NCI-H2196 treated with DMSO at 0.1 percent for 48 hours (cell line): ENCODE results near the gene PPT1.
"Not testable (repeated sequence)": the region's sequence is repeated elsewhere in the genome, so short reads cannot be mapped to it uniquely, and the experiment has no call there.

Source experiments
- DNase-seq: peaks from one replicate; lab custom pipeline; 2025; ENCODE audit not compliant: unreplicated experiment; lab: John Stamatoyannopoulos, UW

PPT1 gene

GRCh38 chr1:40057310-40058030, 39.6 kb downstream of the PPT1 start:
- no peak for DNase-seq

GRCh38 chr1:40056519-40057309, 40.3 kb downstream of the PPT1 start:
- DNase-seq: no peak

DNA sequence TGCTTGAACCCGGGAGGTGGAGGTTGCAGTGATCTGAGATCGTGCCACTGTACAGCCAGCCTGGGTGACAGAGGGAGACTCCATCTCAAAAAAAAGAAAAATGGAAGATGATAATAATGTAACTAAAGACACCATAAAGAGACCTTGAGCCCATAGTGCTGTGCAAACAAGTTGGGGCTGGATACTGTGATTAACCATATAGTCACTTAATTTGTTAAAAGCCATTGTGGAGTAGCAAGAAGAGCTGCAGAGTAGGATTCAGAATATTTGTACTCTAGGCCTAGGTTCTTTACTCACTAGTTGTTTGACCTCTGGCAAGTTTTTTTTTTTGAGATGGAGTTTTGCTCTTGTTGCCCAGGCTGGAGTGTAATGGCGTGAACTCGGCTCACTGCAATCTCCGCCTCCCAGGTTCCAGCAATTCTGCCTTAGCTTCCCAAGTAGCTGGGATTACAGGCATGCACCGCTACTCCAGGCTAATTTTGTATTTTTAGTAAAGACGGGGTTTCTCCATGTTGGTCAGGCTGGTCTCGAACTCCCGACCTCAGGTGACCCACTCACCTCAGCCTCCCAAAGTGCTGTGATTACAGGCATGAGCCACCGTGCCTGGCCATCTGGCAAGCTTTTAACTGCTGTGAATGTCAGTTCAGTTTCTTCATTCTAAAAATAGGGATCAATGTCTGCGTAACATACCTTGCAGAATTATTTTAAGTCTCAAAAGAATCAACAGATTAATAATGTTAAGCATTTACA, 43.7 kb downstream of the PPT1 start:
- no peak for DNase-seq

- no peak for DNase-seq
Measured at GRCh38 chr1:40050863-40051262, 46.2 kb downstream of the PPT1 start.

DNA sequence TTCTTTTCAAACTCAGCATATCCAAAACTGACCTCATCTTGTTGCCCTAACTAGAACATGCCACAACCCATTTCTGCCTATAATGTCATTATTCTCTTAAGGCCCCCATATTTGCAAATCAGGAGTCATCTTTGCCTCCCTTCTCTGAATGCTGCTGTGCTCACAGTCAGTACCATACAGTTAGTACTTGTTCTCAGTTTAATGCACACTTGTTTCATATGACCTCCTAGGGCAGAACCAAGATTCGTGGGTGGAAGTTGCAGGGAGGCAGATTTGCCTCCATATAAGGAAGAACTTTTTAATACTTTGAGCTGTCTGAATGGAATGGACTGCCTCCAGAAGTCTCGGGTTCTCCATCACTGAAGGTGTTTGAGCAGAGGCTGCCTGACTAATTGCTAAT, 47.3 kb downstream of the PPT1 start:
- no peak for DNase-seq

GRCh38 chr1:40047769-40048168, 49.3 kb downstream of the PPT1 start:
- no peak for DNase-seq

- DNase-seq: no peak
Measured at GRCh38 chr1:40047276-40047675, 49.8 kb downstream of the PPT1 start.

DNA sequence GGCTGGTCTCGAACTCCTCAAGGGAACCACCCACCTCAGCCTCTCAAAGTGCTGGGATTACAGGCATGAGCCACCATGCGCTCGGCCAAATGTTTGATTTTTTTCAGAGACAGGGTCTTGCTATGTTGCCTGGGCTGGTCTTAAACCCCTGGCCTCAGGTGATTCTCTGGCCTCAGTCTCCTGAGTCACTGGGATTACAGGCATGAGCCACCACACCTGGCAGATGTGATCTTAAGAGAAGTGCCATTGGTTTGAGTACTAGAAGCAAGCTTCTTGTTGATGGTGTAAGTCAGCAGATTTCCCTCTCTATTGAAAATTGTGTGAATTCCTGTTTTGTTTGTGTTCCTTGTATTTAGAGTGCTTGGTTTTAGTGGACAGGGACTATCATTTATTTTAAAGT, 51.3 kb downstream of the PPT1 start:
- DNase-seq: no peak

- no peak for DNase-seq
Measured at GRCh38 chr1:40045182-40045581, 51.9 kb downstream of the PPT1 start.

DNA sequence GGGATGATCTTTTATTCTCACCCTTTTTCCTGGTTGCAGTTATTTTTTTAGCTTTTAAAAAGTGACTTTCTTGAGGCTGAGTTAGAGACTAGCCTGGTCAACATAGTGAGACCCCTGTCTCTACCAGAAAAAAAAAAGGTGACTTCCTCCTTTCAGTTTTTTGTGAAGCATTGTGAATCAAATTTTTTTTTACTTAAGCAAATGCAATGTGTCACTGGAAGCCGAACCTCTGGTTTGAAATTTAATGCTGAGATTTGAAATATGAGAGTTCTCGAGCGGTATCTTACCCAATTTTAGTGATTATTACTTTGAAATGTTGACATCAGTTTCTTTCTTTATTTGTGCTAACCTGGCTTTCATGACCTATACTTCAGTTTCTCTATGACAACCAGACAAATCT, 52.9 kb downstream of the PPT1 start:
- DNase-seq: no peak

GRCh38 chr1:40042341-40042740, 54.7 kb downstream of the PPT1 start:
- no peak for DNase-seq

DNA sequence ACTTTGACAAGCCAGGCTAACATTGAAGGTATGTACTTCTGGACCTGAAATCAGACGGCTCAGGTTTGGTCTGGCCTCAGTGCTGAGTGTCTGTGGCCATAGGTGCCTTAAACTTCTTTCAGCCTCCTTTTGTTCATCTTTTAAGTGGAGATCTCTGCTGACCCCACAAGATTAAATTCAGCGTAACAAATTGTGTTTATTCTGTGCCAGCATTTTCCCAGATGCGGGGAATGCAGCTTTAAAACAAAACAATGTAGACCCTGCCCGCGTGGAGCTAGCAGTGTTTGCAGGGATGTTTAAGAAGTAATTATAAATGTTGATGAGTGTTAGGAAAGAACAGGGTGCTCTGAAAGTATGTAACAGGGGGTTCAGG, 55.6 kb downstream of the PPT1 start:
- no peak for DNase-seq

DNA sequence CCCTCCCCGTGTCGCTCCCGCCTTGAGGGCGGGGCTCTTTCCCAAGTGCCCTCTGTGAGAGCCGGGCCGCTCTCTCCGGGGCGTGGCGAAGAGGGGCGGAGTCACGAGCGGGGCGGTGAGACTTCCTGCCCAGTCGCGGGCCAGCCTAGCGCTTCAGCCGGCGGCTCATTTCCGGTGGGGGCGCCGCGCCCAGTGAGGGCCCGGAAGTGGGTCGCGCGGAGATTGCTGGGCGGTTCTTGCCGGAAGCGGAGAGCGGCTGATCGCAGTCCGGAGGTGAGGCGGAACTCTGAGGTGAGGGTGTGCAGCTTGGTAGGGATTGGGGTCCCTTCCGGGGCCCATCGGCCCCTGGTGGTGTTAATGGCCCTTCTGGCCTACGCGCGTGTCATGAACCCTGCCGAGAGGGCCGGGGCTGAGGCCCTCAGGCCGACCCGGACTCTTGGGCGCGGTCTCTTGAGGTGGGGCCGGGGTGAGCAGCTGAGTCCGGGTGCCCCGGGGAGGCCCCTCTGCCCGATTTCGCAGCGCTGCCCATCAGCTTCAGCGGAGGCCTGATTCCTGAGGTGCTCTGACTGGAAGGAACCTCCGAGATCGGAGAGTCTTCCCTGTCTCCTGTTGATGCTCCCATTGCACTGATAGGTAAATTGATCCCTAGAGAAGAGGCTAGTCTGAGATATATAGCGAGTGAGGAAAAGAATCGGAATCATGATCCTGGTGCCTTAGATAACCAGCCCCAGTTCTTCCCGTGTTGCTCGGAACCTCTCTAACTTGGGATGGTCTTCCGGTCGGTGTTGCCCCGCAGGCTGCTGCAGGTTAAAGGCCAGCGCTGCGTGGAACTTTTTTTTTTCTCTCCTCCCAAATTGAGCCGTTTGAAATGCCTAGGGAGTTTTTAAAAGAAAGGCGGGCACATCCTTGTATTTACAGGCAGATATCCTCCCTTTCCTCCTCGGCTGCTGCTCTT, 56.3 kb downstream of the PPT1 start, which contains the start of gene CAP1:
CAP1 (plus strand) TSS at position 219 of the 955 bp plus-strand sequence. CDS start 18,618 bp downstream, outside the sequence.
- DNase-seq: peak; percentile 97

DNA sequence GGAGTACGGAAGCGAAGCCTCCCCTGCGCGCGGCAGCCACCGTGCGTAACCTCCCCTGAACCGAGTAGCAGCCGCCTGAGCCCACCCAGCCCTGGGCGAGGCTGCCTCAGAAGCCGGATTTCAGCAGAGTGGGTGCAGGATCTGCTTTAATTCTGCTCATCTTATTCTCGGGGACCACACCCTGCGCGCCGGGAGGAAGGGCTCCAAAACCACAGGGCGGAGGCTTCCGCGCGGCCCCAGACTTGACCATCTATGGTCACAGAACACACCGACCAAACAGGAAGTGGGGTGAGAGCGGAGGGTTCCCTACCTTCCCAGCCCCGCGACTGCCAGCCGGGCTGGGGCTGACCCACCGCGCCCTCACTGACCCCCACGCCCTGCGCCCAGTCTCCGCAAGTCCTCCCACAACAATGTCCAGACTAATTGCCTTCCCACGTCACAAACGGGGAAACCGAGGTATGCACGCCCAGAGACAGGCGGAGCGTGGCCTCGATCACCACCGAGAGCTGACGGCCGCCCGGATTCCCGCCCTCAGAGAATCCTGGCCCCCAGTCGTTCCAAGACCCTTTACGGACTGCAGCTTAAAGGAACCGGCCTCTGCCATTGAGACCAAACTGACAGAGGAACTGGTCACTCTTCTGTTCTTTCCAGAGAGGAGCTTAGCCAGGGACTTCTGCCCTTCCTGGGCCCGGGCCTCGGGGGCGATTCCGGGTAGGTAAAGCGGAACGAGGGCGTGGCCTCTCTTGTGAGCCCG, 57.1 kb downstream of the PPT1 start:
- DNase-seq: peak; percentile 48

DNA sequence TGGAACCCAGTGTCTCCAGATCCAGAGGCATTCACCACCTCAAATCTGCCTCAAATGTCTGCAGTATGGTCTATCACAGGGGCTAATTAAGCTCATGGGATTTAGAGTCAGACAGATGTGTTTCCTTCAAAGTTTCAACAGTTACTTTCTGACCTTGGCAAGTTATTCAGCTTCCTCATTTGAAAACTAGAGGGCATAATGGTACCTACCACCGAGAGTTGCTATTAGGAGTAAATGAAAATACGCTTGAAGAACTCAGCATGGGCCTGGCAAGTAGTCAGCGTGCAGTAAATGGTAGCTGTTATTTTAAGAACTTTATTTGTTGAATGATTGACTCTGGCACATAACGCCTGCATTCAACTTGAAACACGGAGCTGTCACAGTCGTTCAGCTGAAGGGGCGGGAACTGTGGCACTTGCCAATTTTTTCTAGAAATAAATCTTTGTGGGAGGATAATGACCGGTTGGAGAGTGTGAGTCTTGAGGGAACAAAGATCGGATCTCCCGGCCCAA, 57.8 kb downstream of the PPT1 start:
- DNase-seq: no peak

DNA sequence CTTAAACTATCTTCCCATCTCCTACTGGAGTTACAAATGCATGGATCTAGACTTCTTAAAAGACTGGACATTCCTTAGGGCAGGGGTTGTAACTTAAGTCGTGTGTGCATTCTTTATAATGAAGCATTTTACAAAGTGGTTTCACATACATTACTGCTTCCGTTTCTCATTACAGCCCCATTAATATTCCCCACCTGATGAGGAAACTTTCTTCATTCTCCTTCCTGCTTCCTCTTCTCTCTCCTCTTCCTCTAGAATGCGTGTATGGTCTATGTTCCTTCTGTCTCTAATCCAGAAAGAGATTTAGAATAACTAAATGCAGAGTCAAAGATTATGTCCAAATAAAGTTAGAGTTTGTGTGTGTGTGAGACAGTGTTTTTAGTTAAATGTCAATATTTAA, 58.4 kb downstream of the PPT1 start:
- DNase-seq: no peak

GRCh38 chr1:40037254-40037653, 59.8 kb downstream of the PPT1 start:
- DNase-seq: not testable (repeated sequence)

GRCh38 chr1:40036574-40036973, 60.5 kb downstream of the PPT1 start:
- DNase-seq: no peak

- no peak for DNase-seq
Measured at GRCh38 chr1:40034869-40035268, 62.2 kb downstream of the PPT1 start.
